Stimulated activated effector memory CD8-positive, alpha-beta T cell treated with anti-CD3 and anti-CD28 coated beads, Interleukin-12 subunit alpha, Interleukin-12 subunit beta, amount 100 ng/mL, for 72 hours (primary cell): ENCODE results near the gene WWOX.

Source experiments
- ATAC-seq: fragments of 150-1000 bp; cut with Tn5 transposase; 2 replicates; pipeline ENCODE4 v1.10.0; 2021
- DNase-seq, 2 donors: peaks; one replicate each; pipeline ENCODE4 v3.0.0; 2021 to 2022; ENCODE audit warnings: low spot score in 2 of 2
- H3K27ac Mint-ChIP-seq: one replicate; pipeline ENCODE4 v1.8.0; 2022; ENCODE audit warnings: mild to moderate bottlenecking, mixed read lengths
- H3K36me3 Mint-ChIP-seq: one replicate; pipeline ENCODE4 v1.8.0; 2022; ENCODE audit warnings: mild to moderate bottlenecking, mixed read lengths
- H3K4me1 Mint-ChIP-seq: one replicate; pipeline ENCODE4 v1.8.0; 2022; ENCODE audit warnings: mixed read lengths
- H3K4me3 Mint-ChIP-seq: one replicate; pipeline ENCODE4 v1.8.0; 2022; ENCODE audit warnings: mild to moderate bottlenecking, mixed read lengths
- H3K9me3 Mint-ChIP-seq: one replicate; pipeline ENCODE4 v1.8.0; 2022; ENCODE audit warnings: mixed read lengths

The WWOX gene

GRCh38 chr16:78150233-78150632 lies 50.8 kb downstream of the WWOX start:
- Mint-ChIP-seq H3K9me3 (no peaks in the 10 kb centered on the region), H3K27ac (no peak overlapping the region), H3K4me3 (no peak overlapping the region), H3K4me1 (peaks cover 11% of the 10 kb centered on the region), H3K36me3 (no peaks in the 10 kb centered on the region)
- ATAC-seq (no peak), DNase-seq (no peak)

- H3K27ac Mint-ChIP-seq = no peak overlapping the region
- no peak overlapping the region for H3K4me3 Mint-ChIP-seq
- H3K36me3 Mint-ChIP-seq = no peaks in the 10 kb centered on the region
- H3K4me1 Mint-ChIP-seq = peaks cover 11% of the 10 kb centered on the region
- no peaks in the 10 kb centered on the region for H3K9me3 Mint-ChIP-seq
- ATAC-seq = peak; percentile 65
- DNase-seq = no peak
Measured at GRCh38 chr16:78154729-78155461, 55.4 kb downstream of the WWOX start.

DNA sequence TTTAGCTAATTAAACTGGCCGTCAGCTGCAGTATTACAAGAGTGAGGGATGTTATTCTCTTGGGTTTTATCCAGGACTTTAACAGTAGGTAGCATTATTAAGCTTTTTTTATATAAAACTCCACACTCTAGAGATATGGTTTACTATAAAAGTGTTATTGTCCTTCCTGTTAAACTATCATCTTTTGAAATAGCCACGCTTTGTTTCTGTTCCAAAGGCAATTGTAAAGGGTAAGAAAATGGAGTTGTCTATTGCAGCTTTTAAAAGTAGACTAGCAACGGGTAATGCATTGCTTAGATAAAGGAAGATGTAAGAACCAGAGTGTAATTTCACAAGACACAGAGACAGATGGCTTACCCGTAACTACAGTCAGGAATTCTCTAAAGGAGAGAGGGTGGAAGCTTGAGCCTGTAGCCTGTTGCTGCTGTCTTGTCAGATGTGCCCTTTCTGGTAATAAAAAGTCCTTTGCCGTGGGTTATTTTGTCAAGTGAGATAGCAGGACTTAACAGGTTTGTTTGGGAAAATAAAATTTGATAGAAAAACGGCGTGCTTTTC lies 56.4 kb downstream of the WWOX start:
- Mint-ChIP-seq H3K4me3 (no peak overlapping the region), H3K27ac (no peak overlapping the region), H3K4me1 (peaks cover 11% of the 10 kb centered on the region), H3K9me3 (no peaks in the 10 kb centered on the region), H3K36me3 (no peaks in the 10 kb centered on the region)
- DNase-seq (no peak), ATAC-seq (no peak)

DNA sequence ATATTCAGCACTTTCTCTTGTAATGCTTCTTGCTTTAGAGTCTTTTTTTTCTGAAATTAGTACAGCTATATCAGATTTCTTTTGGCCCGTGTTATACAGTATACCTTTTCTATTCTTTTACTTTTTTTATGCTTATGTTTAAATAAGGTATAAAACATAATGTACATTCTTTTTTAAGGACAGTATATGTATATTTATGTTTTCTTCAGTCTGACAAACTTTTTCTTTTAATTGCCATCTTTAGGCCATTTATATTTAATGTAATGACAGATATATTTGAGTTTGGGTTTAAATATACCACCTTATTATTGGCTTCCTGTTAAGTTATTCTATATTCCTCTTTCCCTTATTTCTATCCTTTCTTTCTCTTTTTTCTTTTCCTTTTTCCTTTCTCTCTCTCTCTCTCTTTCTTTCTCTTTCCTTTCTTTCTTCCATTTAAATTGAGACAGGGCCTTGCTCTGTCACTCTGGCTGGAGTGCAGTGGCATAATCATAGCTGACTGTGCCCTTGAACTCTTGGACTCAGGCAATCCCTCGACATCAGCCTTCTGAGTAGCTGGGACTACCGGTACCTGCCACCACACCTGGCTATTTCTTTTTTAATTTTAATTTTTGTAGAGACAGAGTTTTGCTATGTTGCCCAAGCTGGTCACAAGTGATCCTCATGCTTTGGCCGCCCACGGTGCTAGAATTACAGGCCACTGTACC lies 61.7 kb downstream of the WWOX start:
- Mint-ChIP-seq H3K4me3 (no peak overlapping the region), H3K4me1 (no peaks in the 10 kb centered on the region), H3K27ac (no peak overlapping the region), H3K36me3 (no peaks in the 10 kb centered on the region), H3K9me3 (peaks cover 7% of the 10 kb centered on the region)
- ATAC-seq (no peak), DNase-seq (no peak)

- H3K36me3 Mint-ChIP-seq = no peaks in the 10 kb centered on the region
Measured at GRCh38 chr16:78163772-78164670, 64.6 kb downstream of the WWOX start.

DNA sequence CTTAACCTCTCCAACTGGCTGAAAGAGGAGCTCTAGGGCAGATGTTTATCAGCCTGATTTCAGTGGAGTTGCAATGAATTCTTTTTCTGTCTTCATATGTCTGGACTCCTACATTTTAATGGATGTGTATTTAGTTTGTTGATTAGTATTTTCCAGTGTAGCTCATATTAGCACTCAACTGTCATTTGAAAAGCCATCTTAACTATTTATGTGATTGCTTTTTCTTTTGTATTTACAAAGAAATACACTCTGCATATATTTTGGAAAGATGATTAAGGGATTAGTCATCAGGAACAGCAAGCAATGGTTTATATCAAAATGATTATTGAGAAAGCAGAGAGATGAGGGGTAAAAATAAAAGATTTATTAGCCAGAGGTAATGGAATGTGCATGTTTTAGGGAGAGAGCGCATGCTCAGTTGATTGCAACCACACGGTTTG lies 71.1 kb downstream of the WWOX start:
- no peak for ATAC-seq
- no peaks in the 10 kb centered on the region for H3K36me3 Mint-ChIP-seq
- no peak overlapping the region for H3K27ac Mint-ChIP-seq
- H3K4me1 Mint-ChIP-seq = no peaks in the 10 kb centered on the region
- DNase-seq = no peak
- H3K9me3 Mint-ChIP-seq = no peaks in the 10 kb centered on the region
- no peak overlapping the region for H3K4me3 Mint-ChIP-seq

More at GRCh38 chr16:78163772-78164670, 64.6 kb downstream of the WWOX start:
- no peak for DNase-seq
- H3K4me1 Mint-ChIP-seq = no peaks in the 10 kb centered on the region
- H3K9me3 Mint-ChIP-seq = peaks cover 7% of the 10 kb centered on the region
- ATAC-seq = no peak
- no peak overlapping the region for H3K27ac Mint-ChIP-seq
- H3K4me3 Mint-ChIP-seq = no peak overlapping the region

GRCh38 chr16:78175287-78175686 lies 75.8 kb downstream of the WWOX start:
- H3K4me3 Mint-ChIP-seq = no peak overlapping the region
- no peaks in the 10 kb centered on the region for H3K36me3 Mint-ChIP-seq
- H3K27ac Mint-ChIP-seq = no peak overlapping the region
- H3K9me3 Mint-ChIP-seq = no peaks in the 10 kb centered on the region
- peaks cover 5% of the 10 kb centered on the region for H3K4me1 Mint-ChIP-seq
- DNase-seq = no peak
- ATAC-seq = no peak

- ATAC-seq (no peak), DNase-seq (no peak)
- Mint-ChIP-seq H3K4me1 (peaks cover 5% of the 10 kb centered on the region), H3K27ac (no peak overlapping the region), H3K9me3 (no peaks in the 10 kb centered on the region), H3K4me3 (no peak overlapping the region), H3K36me3 (no peaks in the 10 kb centered on the region)
Measured at GRCh38 chr16:78176435-78176834, 77.0 kb downstream of the WWOX start.

GRCh38 chr16:78177218-78177617 lies 77.8 kb downstream of the WWOX start:
- Mint-ChIP-seq H3K36me3 (no peaks in the 10 kb centered on the region), H3K9me3 (no peaks in the 10 kb centered on the region)

DNA sequence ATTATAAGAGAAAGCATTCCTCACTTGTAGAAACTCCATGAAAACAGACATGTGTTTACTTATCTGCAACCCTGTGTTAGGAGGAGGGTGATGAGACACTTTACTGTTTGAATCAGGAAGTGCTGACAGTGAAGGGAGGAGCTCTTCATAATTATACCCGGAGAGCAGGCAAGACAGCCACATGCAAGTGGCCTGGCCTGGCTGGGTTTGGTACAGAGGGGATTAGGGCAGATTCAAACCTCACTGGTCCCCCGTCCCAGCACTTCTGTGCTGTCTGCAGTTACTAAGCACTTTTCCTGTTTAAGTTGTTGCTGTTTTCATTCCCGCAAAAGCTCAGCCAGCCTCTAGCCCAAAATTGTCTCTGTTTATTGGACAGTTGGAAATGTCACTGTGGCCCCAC lies 78.5 kb downstream of the WWOX start:
- ATAC-seq = no peak
- Mint-ChIP-seq H3K4me1 (peaks cover 5% of the 10 kb centered on the region), H3K27ac (no peak overlapping the region), H3K9me3 (no peaks in the 10 kb centered on the region), H3K4me3 (no peak overlapping the region), H3K36me3 (no peaks in the 10 kb centered on the region)
- DNase-seq = no peak

More at GRCh38 chr16:78177218-78177617, 77.8 kb downstream of the WWOX start:
- H3K27ac Mint-ChIP-seq = no peak overlapping the region
- peak; percentile 60 for ATAC-seq
- H3K4me1 Mint-ChIP-seq = peaks cover 5% of the 10 kb centered on the region
- no peak overlapping the region for H3K4me3 Mint-ChIP-seq
- no peak for DNase-seq

DNA sequence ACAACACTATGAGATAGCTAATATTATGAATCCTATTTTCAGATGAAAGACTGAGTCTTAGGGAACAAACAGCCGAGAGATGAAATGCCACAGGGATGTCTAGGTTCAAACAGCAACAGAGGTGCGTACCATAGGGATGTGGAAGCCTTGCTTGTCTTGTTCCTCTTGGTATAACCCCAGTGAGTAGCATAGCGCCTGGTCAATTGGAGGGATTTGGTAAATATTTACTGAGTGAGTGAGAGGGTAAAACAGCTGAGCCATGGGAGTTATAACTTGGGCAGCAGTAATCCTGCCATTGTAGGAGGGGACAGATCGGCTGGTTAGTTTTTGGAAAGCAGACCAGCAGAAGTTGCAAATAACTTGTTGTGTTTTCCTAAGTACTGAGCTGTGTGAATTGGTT lies 80.2 kb downstream of the WWOX start:
- H3K36me3 Mint-ChIP-seq = no peaks in the 10 kb centered on the region
- DNase-seq (no peak), ATAC-seq (no peak)
- H3K27ac Mint-ChIP-seq = no peak overlapping the region
- H3K4me1 Mint-ChIP-seq = peaks cover 5% of the 10 kb centered on the region
- H3K4me3 Mint-ChIP-seq = no peak overlapping the region
- no peaks in the 10 kb centered on the region for H3K9me3 Mint-ChIP-seq

DNA sequence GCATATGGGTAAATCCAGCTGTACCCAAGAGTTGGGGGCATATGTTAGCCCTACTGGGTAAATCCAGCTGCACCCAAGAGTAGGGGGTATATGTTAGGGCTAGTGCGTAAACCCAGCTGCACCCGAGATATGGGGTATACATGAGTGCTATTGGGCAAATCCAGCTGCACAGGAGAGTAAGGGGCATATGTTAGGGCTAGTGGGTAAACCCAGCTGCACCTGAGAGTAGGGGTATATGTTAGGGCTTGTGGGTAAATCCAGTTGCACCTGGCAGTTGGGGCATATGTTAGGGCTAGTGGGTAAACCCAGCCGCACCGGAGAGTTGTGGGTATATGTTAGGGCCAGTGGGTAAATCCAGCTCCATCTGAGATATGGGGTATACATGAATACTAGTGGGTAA lies 80.9 kb downstream of the WWOX start:
- H3K9me3 Mint-ChIP-seq = no peaks in the 10 kb centered on the region

DNA sequence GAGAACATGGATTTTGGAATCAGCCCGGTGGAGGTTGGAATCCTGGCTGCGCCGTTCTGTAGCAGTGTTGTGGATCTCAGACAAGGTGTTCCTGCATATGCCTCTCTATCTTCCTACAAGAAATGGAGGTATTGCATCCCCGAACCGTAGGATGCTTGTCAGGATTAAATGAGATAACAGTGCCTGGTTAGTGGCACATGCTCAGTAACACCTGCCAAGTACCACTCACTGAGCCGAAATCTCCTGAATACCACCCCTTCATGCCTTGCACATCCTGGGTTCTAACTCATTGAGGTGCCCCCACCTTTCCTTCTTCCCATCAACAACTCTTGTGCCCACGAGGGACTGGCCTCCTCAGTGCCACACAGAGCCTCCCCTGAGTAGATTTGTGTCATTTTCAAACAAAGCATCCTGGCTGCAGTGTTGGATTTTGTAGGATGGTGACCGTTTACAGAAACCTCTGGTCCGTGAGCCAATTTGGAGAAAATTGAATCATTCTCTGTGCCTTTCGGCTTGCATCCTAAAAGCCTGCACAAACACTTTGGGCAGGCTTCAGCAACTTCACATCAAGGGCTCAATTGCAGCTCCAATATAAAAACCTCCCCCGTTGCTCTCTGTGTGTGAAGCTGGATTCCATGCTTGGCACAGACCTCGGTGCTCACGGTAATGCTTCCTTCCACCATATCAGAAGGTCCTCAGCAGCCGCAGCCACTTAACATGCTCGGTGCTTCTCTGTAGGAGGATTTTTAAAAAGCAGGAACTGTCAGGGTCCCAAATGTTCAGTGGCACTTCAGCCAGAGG lies 84.2 kb downstream of the WWOX start:
- no peaks in the 10 kb centered on the region for H3K9me3 Mint-ChIP-seq
- no peak overlapping the region for H3K27ac Mint-ChIP-seq
- ATAC-seq (no peak), DNase-seq (no peak)
- H3K4me3 Mint-ChIP-seq = no peak overlapping the region
- H3K4me1 Mint-ChIP-seq = no peaks in the 10 kb centered on the region
- H3K36me3 Mint-ChIP-seq = no peaks in the 10 kb centered on the region

More for the DNA sequence above, 80.9 kb downstream of the WWOX start:
- H3K4me3 Mint-ChIP-seq = no peak overlapping the region
- H3K36me3 Mint-ChIP-seq = no peaks in the 10 kb centered on the region
- peaks cover 5% of the 10 kb centered on the region for H3K4me1 Mint-ChIP-seq
- no peak overlapping the region for H3K27ac Mint-ChIP-seq
- DNase-seq (no peak), ATAC-seq (no peak)
